GM18520 (cell line): ENCODE measurements around the gene PATE1.
"Not testable (repeated sequence)": the region's sequence is repeated elsewhere in the genome, so short reads cannot be mapped to it uniquely, and the experiment has no call there.

ENCODE experiments used
- ATAC-seq: cut with Tn5 transposase; IDR thresholded peaks from one replicate; pipeline ENCODE4 v1.9.1; 2021; ENCODE audit not compliant: unreplicated experiment

Gene PATE1

GRCh38 chr11:125745979-125746378, at the start of gene PATE1:
TSS of gene PATE1 (plus strand) at chr11:125746279. CDS start at chr11:125746305, 26 bp downstream.
- no peak for ATAC-seq

GRCh38 chr11:125701018-125701610, 45.0 kb upstream of the PATE1 start:
- no peak for ATAC-seq

GRCh38 chr11:125701858-125702621, 44.0 kb upstream of the PATE1 start:
- ATAC-seq: no peak

- not testable (repeated sequence) for ATAC-seq
Measured at GRCh38 chr11:125704686-125705085, 41.4 kb upstream of the PATE1 start.

- no peak for ATAC-seq
Measured at GRCh38 chr11:125720781-125721180, 25.3 kb upstream of the PATE1 start.

- ATAC-seq: no peak
Measured at GRCh38 chr11:125724125-125724524, 22.0 kb upstream of the PATE1 start.

- ATAC-seq: no peak
Measured at GRCh38 chr11:125728969-125729368, 17.1 kb upstream of the PATE1 start.

GRCh38 chr11:125740617-125741016, 5.5 kb upstream of the PATE1 start:
- ATAC-seq: no peak

- no peak for ATAC-seq
Measured at GRCh38 chr11:125743681-125744080, 2.4 kb upstream of the PATE1 start.

GRCh38 chr11:125750629-125751028, 4.5 kb downstream of the PATE1 start:
- no peak for ATAC-seq

- ATAC-seq: no peak
Measured at GRCh38 chr11:125756050-125756449, 10.0 kb downstream of the PATE1 start.

- ATAC-seq: no peak
Measured at GRCh38 chr11:125762445-125762844, 16.4 kb downstream of the PATE1 start.

- ATAC-seq: no peak
Measured at GRCh38 chr11:125763483-125763882, 17.4 kb downstream of the PATE1 start.

- no peak for ATAC-seq
Measured at GRCh38 chr11:125766251-125766650, 20.2 kb downstream of the PATE1 start.

- no peak for ATAC-seq
Measured at GRCh38 chr11:125768336-125769046, 22.4 kb downstream of the PATE1 start.

- no peak for ATAC-seq
Measured at GRCh38 chr11:125770583-125770982, 24.5 kb downstream of the PATE1 start.

GRCh38 chr11:125772834-125773505, 26.9 kb downstream of the PATE1 start:
- no peak for ATAC-seq

- ATAC-seq: no peak
Measured at GRCh38 chr11:125773516-125773915, 27.4 kb downstream of the PATE1 start.

GRCh38 chr11:125777309-125777708, 31.2 kb downstream of the PATE1 start:
- ATAC-seq: no peak

- ATAC-seq: no peak
Measured at GRCh38 chr11:125778728-125779127, 32.6 kb downstream of the PATE1 start, which contains the start of gene PATE2. TSS of gene PATE2 (minus strand) at chr11:125778828. CDS start at chr11:125778773, 55 bp downstream.

- ATAC-seq: no peak
Measured at GRCh38 chr11:125784678-125785077, 38.6 kb downstream of the PATE1 start.
